ENCODE measurements around the gene BRCC3. TPM values are rescaled to one million over a fixed set of nuclear protein-coding genes. Genes with fewer than 3 reads are reported as not detected.

BRCC3 gene
- total and polyA plus RNA-seq, 3 donors from 2014 or later = 1.4 to 3.4 (median 2.8) TPM

GRCh38 chrX:155055494-155055893 is 15.8 kb upstream of the BRCC3 start:
- TF ChIP-seq POLR2A (IDR thresholded peaks at IDR 0.05) (no peak), CTCF (IDR thresholded peaks at IDR 0.05) (no peak)
- no peak for DNase-seq
- 91 to 97% methylated on average over 3 of the region's 3 CpGs for WGBS, 2 donors
- intact Hi-C loops (cut with DNase I; ENCODE audit: low total_unique reads) = no loop called here
- no peak overlapping the region for H3K4me3 ChIP-seq
- no peaks in the 10 kb centered on the region for H3K36me3 ChIP-seq (ENCODE audit: low read depth, missing control alignments)
- no peak overlapping the region for H3K27ac ChIP-seq
- H3K4me1 ChIP-seq = no peaks in the 10 kb centered on the region
- no peaks in the 10 kb centered on the region for H3K9me3 ChIP-seq
- H3K27me3 ChIP-seq = no peaks in the 10 kb centered on the region

- 82 to 96% methylated on average over 1 of the region's 1 CpG for WGBS, 2 donors
- Histone ChIP-seq H3K27me3 (no peaks in the 10 kb centered on the region), H3K9me3 (no peaks in the 10 kb centered on the region), H3K4me1 (no peaks in the 10 kb centered on the region), H3K27ac (no peak overlapping the region), H3K36me3 (ENCODE audit: low read depth, missing control alignments) (no peaks in the 10 kb centered on the region), H3K4me3 (no peak overlapping the region)
- TF ChIP-seq POLR2A (IDR thresholded peaks at IDR 0.05) = no peak
- TF ChIP-seq CTCF (IDR thresholded peaks at IDR 0.05) = no peak
- intact Hi-C loops (cut with DNase I; ENCODE audit: low total_unique reads) = no loop called here
- no peak for DNase-seq
Observed at GRCh38 chrX:155056471-155056870, 14.8 kb upstream of the BRCC3 start.

- intact Hi-C loops (cut with DNase I; ENCODE audit: low total_unique reads) = no loop called here
- Histone ChIP-seq H3K27ac (no peak overlapping the region), H3K4me3 (no peak overlapping the region), H3K36me3 (ENCODE audit: low read depth, missing control alignments) (no peaks in the 10 kb centered on the region), H3K27me3 (no peaks in the 10 kb centered on the region), H3K9me3 (no peaks in the 10 kb centered on the region), H3K4me1 (no peaks in the 10 kb centered on the region)
- peak; percentile 73 for DNase-seq
- 6 to 11% methylated on average over 3 to 24 of the region's 25 CpGs for WGBS, 2 donors
- TF ChIP-seq POLR2A (IDR thresholded peaks at IDR 0.05) (no peak), CTCF (IDR thresholded peaks at IDR 0.05) (peak; percentile 67 to 83 (median 71))
Observed at GRCh38 chrX:155056877-155057792, 14.2 kb upstream of the BRCC3 start.

- no peak for DNase-seq
- TF ChIP-seq CTCF (IDR thresholded peaks at IDR 0.05) = no peak
- TF ChIP-seq POLR2A (IDR thresholded peaks at IDR 0.05) = no peak
- H3K36me3 ChIP-seq (ENCODE audit: low read depth, missing control alignments) = no peaks in the 10 kb centered on the region
- no peaks in the 10 kb centered on the region for H3K9me3 ChIP-seq
- H3K27me3 ChIP-seq = no peaks in the 10 kb centered on the region
- intact Hi-C loops (cut with DNase I; ENCODE audit: low total_unique reads) = no loop called here
- H3K4me1 ChIP-seq = no peaks in the 10 kb centered on the region
- 69 to 88% methylated on average over 4 of the region's 4 CpGs for WGBS, 2 donors
- no peak overlapping the region for H3K4me3 ChIP-seq
- no peak overlapping the region for H3K27ac ChIP-seq
Observed at GRCh38 chrX:155061760-155062159, 9.5 kb upstream of the BRCC3 start.

All from testis (tissue), 3 donors.